CD1c-positive myeloid dendritic cell (primary cell): Measurements from ENCODE around the gene SQOR.
A peak's percentile ranks its signal among the peaks of the same experiment; 100 is the strongest.

ENCODE experiments used
- DNase-seq: peaks from one replicate; pipeline ENCODE4 v3.0.0-alpha.2; 2016; ENCODE audit errors: extremely low spot score

SQOR gene

DNA sequence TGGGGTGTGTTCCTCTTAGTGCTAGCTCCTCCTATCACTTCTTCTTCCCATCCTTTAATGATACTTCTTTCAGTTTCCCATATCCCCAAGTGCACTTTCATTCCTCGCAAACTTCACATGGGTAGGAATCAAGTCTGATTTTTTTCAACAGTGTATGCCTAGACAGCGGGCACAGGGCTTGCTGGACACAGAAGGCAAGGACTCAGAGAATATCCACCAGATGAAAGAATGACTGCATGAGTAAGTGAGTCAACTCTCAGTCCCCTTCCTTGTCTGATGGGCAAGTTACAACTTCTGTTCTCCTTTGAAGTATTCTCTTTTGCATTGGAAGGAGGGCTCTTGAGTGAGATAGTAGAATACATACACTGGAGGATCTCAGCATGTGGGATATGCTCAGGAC lies 3.1 kb upstream of the SQOR start:
- DNase-seq: no peak

DNA sequence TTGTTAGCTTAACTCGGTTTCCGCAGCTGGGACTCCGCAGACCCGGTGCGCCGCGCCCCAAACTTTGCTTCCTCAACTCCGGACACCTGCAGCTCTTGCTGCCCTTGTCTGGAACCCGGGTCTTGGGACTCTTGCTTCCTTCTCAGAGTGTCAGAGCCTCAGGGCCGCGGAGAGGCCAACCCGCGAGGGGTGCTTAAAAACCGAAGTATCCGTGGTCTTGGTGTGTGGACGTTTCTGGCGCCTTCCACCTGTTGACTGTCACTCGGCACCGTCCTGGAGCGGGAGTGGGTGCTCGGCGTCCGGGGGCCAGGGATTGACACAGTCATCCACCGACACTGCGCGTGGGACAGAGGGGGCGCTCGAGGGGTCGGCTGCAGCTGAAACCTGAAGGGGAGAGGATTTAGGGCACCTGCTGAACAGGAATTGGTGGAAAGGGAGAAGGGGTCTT lies 386 bp downstream of the SQOR start:
- DNase-seq: peak; percentile 58

DNA sequence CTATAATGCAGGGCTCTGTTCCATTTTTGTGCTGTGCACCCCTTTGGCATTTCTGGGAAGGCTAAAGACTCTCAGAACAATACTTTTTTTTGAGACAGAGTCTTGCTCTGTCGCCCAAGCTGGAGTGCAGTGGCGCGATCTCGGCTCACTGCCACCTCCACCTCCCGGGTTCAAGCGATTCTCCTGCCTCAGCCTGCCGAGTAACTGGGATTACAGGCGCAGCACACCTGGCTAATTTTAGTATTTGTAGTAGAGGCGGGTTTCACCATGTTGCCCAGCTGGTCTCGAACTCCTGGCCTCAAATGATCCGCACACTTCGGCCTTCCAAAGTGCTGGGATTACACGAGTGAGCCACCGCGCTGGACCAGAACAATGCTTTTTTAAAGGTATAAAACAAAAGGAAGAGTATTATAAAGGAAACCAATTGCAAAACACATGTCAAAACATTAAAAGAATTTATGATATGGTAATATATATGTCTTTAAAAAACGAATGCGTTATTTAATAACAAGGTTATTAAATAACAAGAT lies 999 bp downstream of the SQOR start:
- DNase-seq: no peak

DNA sequence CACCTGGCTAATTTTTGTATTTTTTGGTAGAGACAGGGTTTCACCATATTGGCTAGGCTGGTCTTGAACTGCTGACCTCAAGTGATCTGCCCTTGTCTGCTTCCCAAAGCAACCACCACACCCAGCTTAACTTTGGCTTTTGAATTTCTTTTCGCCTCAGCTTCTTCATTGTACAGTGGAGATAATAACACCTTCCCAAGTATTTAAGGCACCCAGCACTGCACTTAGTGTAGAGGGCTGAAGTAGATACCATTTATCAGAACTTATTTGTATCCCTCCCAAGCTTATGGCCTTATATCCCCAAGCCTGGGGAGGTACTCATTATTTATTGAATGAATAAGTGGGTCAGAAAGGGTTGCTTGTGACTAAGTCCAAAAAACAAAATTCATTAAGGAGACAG lies 2.3 kb downstream of the SQOR start:
- no peak for DNase-seq

DNA sequence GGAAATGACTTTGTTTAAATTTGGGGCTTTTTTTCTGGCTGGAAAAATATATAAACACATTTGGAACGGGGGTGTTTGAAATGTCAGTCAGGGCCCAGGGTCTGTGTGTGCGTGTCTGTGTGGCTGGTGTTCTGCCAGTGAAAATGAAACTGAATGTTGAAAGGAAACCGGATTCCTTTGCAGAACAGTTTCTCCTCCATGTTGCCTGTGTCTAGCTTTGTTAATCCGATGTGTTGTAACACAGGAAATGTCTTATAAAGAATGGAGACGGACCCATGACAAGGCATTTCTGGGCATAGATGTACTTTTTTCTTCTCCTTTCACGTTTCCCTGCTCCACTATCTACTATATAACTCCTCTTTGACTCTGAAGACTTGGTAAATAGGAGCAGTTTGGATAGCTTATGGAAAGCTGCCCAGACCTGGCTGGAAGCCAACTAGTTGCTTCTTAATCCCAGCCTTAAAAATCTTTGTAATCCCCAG lies 2.8 kb downstream of the SQOR start:
- DNase-seq: peak; percentile 90

DNA sequence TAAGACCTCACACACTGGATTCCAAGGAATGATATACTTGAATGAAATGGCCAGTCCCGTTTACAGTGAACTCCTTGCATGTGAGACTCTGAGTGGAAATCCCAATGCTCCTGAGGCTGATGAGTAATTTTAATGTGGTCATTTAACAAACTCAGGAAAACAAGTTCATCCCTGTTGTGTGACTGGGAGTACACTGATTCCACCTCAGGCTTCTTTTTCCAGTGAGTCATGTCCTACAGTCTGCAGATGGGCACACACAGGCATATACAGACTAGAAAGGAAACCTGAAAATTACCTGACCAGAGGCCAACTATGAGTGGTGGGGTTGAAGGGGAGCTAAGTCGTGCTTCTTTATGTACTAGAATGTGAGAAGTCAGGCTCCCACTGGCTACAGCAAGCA lies 5.8 kb downstream of the SQOR start:
- no peak for DNase-seq

DNA sequence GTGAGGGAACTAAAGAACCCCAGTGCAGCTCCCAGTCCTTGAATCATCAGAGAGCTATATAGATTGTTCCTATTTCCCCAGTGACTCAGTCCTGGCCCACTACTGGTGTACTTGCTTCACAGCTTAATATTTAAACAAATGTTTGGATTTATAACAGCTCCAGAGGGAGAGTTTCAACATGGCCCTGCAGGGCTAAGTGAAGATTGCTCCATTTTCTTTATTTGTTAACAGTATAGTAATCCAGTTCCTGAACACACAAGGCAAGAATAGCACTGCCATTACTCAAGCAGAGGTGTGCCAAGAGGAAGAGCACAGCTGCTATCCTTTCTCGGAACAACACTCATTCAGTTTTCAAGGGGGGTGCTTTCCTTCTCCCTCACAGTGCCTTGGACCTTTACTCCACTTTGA lies 6.5 kb downstream of the SQOR start:
- DNase-seq: peak; percentile 84

DNA sequence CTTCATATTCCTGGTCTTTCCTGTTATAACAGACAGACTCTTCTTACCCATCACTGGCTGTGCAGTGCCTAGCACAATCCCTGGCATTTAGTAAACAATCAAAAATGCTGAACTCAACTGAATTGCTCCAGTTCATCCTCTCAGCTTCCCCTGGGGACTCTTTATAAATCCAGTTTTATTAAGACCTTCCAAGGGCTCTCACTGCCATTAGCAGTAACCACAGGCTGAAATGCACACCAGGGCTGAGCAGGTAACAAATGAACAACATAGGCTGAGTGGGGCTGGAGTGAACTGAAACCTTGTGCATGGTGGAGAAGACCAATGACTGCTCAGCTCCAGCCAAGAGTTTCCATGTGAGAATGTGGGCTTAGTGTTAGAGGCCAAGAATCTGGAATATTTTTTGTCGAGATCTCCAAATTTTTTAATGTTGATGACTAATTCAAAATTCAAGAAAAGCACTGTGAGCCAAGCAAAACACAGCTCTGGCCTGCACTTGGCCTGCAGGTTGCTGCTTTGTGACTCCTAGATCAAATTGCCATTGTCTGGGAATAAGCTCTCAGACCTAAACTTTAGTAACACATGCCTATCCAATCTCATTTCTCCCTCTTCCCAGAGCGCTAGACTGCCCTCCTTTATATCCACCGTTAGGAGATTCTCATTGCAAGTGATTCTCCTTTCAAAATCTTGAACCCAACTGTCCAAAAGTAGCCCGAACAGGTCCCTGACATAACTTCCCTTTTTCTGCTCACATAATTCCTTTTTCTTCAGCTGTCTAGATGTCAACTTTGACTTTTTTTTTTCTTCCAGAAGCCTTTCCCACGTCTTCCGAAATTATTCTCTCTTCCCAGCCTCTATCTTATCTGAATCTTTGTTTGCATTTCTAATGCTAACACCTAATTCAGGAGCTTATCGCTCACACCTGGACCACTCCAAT lies 7.4 kb downstream of the SQOR start:
- DNase-seq: peak; percentile 60

DNA sequence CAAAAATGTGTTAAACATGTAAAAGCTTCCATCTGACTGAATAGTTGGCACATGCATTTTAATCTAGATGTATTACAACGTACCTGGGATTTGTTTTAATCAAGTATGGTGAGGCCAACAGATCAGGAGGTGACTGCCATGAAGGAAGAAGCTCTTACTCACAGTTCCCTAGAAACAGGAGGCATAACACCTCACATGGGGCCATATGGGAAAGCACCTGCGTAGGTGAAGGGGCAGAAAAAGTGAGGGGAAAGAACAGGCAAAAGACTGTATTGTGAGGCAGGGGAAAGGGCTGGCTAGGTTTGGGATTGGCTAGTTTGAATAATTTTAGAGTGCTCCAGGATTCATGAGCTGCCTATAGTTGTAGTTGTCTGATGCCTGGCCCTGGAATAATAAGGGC lies 9.6 kb downstream of the SQOR start:
- DNase-seq: no peak

DNA sequence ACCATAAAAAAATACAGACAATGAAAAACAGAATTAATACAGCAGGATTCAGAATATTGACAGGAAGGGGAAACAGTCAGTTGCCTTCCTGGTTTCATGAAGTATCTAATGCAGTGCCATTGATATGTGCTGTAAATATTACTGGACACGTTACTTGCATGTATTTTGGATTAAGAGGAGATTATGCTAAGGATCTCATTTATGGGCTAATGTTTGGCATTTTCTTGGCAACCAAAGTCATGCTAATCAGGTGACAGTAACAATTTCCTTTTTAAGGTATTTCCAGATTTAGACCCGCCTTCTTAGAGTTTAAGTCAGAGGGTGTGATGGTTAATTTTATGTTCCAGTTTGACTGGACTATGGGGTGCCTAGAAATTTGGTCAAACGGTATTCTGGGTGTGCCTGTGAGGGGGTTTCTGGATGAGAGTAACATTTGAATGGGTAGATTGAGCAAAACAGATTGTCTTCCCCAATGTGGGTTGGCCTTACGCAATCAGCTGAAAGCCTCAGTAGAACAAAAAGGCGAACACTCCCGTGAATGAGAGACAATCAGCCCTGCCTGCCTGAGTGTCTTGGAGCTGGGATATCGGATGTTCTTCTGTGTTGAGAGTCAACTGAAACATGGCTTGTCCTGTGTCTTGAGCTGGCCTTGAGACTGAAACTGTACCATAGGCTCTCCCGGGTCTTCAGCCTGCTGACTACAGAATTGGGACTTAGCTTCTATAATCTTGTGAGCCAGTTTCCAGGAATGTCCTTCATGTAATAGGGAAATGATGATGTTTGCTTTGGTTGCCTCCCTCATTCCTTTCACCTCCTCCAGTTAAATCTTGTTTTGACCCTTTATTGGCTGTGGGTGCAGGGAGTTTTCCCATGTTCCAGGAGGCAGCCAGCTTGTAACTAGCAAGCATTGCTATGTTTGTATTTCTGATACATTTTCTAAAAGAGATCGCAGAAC lies 10.5 kb downstream of the SQOR start:
- DNase-seq: peak; percentile 82

DNA sequence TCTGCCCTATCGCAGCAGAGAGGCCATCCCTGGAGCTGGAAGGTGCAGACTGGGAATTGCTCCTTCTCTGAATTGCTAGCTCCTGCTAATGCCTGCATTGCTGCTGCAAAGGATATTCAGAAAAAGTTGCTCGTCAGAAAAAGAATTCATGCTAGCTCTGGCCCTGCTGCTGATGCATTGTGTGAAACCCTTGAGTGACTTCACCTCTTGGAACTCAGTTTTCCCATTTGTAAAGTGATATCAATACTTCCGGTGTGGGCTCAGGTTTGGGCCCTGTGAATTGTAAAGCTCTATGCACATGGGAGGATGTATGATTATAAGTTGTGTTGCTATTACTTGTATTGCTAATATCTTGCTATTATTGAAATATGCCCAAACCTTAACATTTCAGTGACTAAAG lies 11.4 kb downstream of the SQOR start:
- DNase-seq: no peak

DNA sequence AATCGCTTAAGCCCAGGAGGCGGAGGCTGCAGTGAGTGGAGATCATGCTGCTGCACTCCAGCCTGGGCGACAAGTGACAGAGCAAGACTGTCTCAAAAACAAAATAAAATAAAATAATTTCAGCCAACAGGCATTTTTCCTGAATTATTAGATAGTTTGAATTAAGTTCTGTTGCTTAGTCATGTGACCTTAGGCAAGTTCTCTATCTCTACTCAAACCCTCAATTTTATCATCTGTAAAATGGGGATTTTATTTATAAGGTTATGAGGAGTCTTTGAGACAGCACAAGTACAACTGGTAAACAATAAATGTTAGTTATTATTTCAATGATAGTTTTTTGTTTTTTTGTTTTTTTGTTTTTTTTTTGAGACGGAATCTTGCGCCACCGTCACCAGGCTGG lies 13.0 kb downstream of the SQOR start:
- no peak for DNase-seq

DNA sequence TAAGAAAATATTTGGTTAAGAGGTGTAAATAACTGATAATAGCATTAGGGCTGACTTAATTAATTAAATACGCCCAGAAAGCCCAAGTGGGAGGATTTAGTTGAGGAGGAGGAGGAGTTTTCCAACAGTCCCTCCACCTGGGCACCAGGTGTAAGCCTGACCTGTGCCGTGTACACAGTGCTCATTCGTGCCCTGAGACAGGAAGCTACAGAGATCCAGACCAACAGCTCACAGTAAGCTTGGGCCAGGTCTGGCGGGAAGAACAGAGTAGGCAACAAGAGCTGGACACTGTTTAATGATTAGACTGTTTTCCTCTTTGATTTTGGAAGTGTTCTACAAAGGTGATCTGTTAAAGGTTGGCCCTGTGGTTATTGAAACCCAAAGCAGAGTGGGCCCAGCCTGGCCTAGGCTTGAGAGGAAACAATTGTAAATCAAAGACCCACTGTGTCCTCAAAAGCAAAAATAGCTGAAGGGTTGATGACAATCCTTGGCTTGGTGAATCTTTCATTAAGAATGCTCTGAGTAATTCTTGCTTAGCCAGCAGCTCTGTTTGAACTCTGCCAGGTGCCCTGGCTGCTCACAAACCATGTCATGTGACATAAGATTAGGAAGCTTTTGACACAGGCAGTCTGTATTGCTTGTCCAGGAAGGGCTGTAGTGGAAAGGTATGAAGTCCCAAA lies 13.8 kb downstream of the SQOR start:
- DNase-seq: no peak

DNA sequence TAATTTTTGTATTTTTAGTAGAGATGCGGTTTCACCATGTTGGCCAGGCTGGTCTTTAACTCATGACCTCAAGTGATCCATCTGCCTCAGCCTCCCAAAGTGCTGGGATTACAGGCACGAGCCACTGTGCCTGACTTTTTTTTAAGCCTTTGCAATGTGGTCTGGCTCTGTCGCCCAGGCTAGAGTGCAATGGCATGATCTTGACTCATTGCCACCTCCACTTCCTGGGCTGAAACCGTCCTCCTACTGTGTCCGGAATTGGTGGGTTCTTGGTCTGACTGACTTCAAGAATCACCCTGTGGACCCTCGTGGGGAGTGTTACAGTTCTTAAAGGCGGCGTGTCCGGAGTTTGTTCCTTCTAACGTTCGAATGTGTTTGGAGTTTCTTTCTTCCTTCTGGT lies 15.2 kb downstream of the SQOR start:
- peak; percentile 92 for DNase-seq

DNA sequence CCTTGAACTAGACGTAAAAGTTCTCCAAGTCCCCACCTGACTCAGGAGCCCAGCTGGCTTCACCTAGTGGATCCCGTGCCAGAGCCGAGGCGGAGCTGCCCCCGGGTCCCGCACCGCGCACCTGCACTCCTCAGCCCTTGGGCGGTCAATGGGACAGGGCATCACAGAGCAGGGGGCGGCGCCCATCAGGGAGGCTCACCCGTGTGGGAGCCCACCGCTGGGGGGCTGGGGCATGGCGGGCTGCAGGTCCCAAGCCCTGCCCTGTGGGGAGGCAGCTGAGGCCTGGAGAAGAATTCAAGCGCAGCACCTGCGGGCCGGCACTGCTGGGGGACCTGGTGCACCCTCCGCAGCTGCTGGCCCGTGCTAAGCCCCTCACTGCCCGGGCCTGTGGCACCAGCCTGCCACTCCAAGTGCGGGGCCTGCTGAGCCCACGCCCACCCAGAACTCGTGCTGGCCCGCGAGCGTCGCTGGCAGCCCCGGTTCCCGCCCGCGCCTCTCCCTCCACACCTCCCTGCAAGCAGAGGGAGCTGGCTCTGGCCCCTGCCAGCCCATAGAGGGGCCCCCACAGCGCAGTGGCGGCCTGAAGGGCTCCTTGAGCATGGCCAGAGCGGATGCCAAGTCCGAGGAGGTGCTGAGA lies 16.2 kb downstream of the SQOR start:
- no peak for DNase-seq

DNA sequence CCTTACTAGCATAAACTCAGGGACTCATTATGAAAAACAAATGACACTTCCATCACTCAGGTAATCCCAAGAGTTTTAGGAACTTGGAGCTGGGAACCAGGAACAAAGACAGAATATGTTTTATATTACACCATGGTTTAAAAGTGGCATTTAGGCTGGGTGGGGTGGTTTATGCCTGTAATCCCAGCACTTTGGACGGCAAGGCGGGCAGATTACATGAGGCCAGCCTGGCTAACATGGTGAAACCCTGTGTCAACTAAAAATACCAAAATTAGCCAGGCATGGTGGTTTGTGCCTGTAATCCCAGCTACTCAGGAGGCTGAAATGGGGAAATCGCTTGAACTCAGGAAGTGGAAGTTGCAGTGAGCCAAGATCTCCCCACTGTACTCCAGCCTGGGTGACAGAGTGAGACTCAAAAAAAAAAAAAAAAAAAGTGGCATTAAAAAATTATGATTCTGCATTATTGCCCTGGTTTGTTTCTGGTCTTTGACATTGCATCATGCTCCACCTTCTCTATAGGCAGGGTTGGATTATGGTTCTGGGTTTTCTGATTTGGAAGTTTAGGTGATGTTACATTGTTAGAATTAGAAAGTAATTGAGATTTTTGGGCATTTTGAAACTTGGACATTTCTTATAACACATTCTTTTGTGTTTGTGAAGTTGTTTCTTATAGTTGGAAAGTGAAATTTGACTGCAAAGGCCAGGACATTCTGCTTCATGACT lies 19.0 kb downstream of the SQOR start:
- peak; percentile 87 for DNase-seq

DNA sequence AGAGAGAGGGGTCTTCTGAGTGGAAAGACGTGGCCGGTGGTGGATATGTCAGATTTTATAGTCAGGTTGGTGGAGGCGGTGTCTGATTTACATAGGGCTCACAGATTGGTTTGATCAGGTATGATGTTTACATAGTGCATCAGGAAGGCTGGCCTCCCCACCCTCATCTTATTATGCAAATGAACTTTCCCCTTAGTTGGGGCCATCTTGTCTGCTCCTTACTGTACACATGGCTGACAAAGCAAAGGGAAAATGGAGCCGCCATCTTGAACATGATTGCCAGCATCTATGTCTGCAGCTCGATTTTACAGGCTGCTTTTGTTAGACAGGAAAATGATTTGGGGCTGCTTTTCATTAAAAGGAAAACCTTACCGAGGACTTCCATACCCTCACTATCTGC lies 19.9 kb downstream of the SQOR start:
- no peak for DNase-seq

DNA sequence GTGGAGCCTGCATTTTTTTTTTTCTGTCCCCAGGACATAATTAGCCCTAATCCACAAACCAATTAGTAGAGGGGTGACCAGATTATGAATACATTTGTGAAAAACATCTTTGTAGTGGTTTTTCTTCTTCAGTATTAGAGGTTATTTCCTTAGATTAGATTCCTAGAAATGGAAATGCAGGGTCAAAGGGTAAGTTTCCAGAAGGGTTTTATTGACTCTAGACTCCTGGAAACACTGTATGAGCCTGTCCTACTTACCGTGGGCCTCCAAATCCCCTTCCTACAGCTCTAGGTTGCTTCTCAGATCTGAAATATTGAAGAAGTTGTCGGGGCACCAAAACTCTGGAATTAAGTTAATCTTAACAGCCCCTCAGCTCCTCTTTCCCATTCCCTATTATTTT lies 22.4 kb downstream of the SQOR start:
- DNase-seq: no peak

DNA sequence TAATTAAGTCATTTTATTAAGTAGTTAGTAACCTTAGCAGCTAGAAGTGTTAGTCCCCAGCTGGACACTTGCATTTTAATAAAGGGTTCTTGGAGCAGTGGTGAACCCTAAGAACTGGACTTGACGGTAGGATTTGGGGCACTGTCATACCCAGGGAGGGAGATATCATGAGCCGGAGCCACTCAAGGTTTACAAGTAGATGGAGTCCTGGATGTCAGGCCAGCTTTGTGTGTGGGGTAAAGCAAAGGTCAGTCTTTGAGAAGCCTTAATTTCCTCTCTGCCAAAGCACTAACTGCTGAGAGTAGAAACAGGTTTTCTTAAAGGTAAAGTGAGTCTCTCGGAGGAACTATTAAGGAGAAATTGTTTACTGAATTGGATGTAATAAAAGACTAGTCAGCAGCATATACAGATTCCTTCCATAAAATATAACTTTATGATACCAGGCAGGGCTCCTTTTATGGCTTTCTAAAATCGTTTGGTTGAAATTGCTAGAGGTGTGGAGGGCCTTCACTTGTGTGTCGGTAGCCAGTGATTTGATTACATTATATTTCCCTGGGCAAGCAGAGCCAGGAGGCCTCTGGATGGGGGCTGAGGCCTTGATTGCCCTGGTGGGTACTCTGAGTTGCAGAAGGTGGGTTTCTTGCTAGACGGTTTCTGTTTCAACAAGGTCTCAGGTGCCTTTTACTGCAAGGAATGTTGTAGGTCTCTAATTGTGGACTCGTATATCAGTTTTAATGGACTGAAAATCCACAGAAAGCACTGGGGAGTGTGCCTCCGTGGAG lies 23.1 kb downstream of the SQOR start:
- no peak for DNase-seq
